GM10248 (cell line): ENCODE results near the gene SPON1.
"Not testable (repeated sequence)": the region's sequence is repeated elsewhere in the genome, so short reads cannot be mapped to it uniquely, and the experiment has no call there.

ENCODE experiments used
- CTCF ChIA-PET: fragments of 300-600 bp; sonication (Branson Sonifier 250); formaldehyde crosslinking; extraction: SDS; loops from one replicate; lab custom pipeline; 2021; ENCODE audit warnings: antibody characterized with exemption; lab: Yijun Ruan, JAX
- POLR2A ChIA-PET: fragments of 350-650 bp; sonication (Branson Sonifier 250); formaldehyde crosslinking; extraction: SDS; loops from one replicate; lab custom pipeline; 2020; ENCODE audit warnings: antibody characterized with exemption; lab: Yijun Ruan, JAX
- DNase-seq: peaks from one replicate; pipeline ENCODE4 v3.0.0; 2012; ENCODE audit errors: extremely low spot score
- TF ChIP-seq, protein P1 (sequence below): IDR thresholded peaks from 2 replicates; pipeline ENCODE4 v1.5.1; 2012; ENCODE audit warnings: mild to moderate bottlenecking, low read depth; ENCODE audit errors: extremely low read depth, missing control alignments, control extremely low read depth

SPON1 gene

DNA sequence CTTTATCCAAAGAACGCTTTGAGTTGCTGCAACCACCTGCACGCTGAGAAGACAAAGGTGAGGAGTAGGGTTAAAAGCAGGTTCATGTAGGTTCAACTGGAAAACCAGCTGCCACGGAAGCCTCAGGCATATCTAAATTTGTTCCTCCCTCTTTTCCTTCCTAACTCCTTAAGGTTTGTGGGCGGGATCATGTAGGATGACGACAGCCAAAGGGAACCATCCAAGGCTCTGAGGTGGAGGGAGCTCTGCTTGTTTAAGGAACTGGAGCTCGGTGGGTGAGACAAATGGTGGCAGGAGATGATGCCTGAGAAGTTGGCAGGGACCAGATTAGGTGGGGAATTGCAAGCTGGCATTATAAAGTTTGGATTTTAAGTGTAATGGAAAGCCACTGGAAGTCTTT, 60.3 kb downstream of the SPON1 start:
- POLR2A ChIA-PET: no interaction called here
- TF ChIP-seq, protein P1, sequence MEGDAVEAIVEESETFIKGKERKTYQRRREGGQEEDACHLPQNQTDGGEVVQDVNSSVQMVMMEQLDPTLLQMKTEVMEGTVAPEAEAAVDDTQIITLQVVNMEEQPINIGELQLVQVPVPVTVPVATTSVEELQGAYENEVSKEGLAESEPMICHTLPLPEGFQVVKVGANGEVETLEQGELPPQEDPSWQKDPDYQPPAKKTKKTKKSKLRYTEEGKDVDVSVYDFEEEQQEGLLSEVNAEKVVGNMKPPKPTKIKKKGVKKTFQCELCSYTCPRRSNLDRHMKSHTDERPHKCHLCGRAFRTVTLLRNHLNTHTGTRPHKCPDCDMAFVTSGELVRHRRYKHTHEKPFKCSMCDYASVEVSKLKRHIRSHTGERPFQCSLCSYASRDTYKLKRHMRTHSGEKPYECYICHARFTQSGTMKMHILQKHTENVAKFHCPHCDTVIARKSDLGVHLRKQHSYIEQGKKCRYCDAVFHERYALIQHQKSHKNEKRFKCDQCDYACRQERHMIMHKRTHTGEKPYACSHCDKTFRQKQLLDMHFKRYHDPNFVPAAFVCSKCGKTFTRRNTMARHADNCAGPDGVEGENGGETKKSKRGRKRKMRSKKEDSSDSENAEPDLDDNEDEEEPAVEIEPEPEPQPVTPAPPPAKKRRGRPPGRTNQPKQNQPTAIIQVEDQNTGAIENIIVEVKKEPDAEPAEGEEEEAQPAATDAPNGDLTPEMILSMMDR: no peak
- no peak for DNase-seq
- CTCF ChIA-PET: interaction anchor here (0.7 kb wide), 1 partner anchor 14 kb away, joined by 3 read pairs; no protein-coding TSS in a partner anchor

- CTCF ChIA-PET: no interaction called here
- POLR2A ChIA-PET: no interaction called here
- TF ChIP-seq, protein P1: no peak
- DNase-seq: no peak
These were observed 64.4 kb downstream of the SPON1 start for GRCh38 chr11:14026961-14027360.

DNA sequence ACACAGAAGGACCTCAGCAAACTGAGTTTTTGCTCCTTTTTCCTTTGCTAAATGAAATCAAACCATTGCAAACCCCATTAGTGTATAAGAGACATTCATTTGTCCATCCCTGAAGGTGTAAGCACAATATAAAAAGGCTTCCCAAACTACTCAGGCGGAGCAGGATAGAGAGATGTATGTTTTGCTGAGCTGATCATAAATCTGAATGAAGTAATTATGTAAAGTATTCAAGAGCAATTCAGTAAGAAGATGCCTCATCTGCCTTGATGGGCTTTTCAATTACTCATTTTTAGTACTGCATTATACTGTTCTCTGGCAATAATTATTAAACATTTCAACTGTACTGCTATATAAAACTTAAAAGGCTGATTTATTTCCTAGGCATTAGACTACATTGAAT, 65.0 kb downstream of the SPON1 start:
- DNase-seq: no peak
- TF ChIP-seq, protein P1: no peak

GRCh38 chr11:14029440-14029839, 66.9 kb downstream of the SPON1 start:
- ChIA-PET CTCF (interaction anchor here (1.2 kb wide), 1 partner anchor 10 kb away, joined by 4 read pairs; no protein-coding TSS in a partner anchor), POLR2A (no interaction called here)
- no peak for DNase-seq
- TF ChIP-seq, protein P1: no peak

More for the DNA sequence above, 65.0 kb downstream of the SPON1 start:
- ChIA-PET CTCF (interaction anchor here (1.4 kb wide), 1 partner anchor 33 kb away, joined by 4 read pairs; no protein-coding TSS in a partner anchor), POLR2A (no interaction called here)

GRCh38 chr11:14029971-14030920, 67.7 kb downstream of the SPON1 start:
- TF ChIP-seq, protein P1: no peak
- POLR2A ChIA-PET: no interaction called here
- DNase-seq: no peak
- CTCF ChIA-PET: no interaction called here

- DNase-seq, POLR2A ChIA-PET: not testable (repeated sequence)
- CTCF ChIA-PET: interaction anchor here (1.5 to 1.7 kb wide), 2 partner anchors 10 to 12 kb away, joined by 3 read pairs; no protein-coding TSS in a partner anchor
These were observed 73.0 kb downstream of the SPON1 start for GRCh38 chr11:14035526-14035925.

DNA sequence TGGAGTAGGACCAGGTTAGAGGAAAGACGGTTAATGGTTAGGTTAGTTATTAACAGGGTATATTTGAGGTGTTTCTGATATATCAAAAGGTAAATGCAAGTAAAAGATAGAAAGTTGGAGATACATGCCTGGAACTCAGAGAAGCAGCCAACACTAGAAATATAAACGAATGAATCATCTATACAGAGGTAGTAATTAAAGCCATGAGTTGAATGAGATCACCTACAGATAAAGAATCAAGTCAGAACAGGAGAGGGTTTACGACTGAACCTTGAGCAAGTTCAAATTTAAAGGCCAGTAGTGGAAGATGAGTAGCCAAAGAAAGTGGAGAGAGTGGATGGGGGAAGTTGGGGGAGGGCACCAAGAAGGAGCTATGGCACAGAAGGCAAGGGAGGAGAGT, 73.9 kb downstream of the SPON1 start:
- ChIA-PET POLR2A (no interaction called here), CTCF (interaction anchor here (0.7 kb wide), 1 partner anchor 13 kb away, joined by 3 read pairs; no protein-coding TSS in a partner anchor)
- TF ChIP-seq, protein P1: no peak
- no peak for DNase-seq
